Hematopoietic multipotent progenitor cell treated with erythropoietin and hydrocortisone succinate and interleukin-3 and kit ligand, for 15 days (in vitro differentiated cells): ENCODE results near the gene ATPAF1.

Experiments
- DNase-seq: peaks from one replicate; pipeline ENCODE4 v3.0.0-alpha.2; 2015; ENCODE audit warnings: low spot score

Gene ATPAF1

GRCh38 chr1:46650491-46650890 is 17.7 kb downstream of the ATPAF1 start:
- no peak for DNase-seq

GRCh38 chr1:46649764-46650163 is 18.4 kb downstream of the ATPAF1 start:
- DNase-seq: no peak

- DNase-seq: no peak
Measured at GRCh38 chr1:46647611-46648010, 20.6 kb downstream of the ATPAF1 start.

GRCh38 chr1:46646844-46647243 is 21.3 kb downstream of the ATPAF1 start:
- DNase-seq: no peak

GRCh38 chr1:46646331-46646730 is 21.8 kb downstream of the ATPAF1 start:
- DNase-seq: no peak

GRCh38 chr1:46645815-46646214 is 22.3 kb downstream of the ATPAF1 start:
- DNase-seq: no peak

- DNase-seq: no peak
Measured at GRCh38 chr1:46643368-46643775, 24.8 kb downstream of the ATPAF1 start.

- no peak for DNase-seq
Measured at GRCh38 chr1:46642115-46642680, 26.0 kb downstream of the ATPAF1 start.

- DNase-seq: no peak
Measured at GRCh38 chr1:46639547-46639946, 28.6 kb downstream of the ATPAF1 start.

GRCh38 chr1:46638921-46639320 is 29.2 kb downstream of the ATPAF1 start:
- DNase-seq: no peak

GRCh38 chr1:46637444-46638083 is 30.6 kb downstream of the ATPAF1 start:
- DNase-seq: no peak

GRCh38 chr1:46635205-46635604 is 33.0 kb downstream of the ATPAF1 start:
- DNase-seq: no peak

GRCh38 chr1:46630719-46631118 is 37.4 kb downstream of the ATPAF1 start:
- DNase-seq: no peak

GRCh38 chr1:46623743-46624644 is 44.2 kb downstream of the ATPAF1 start:
- no peak for DNase-seq

- DNase-seq: peak; percentile 66
Measured at GRCh38 chr1:46622344-46622743, 45.8 kb downstream of the ATPAF1 start.

- DNase-seq: no peak
Measured at GRCh38 chr1:46621930-46622329, 46.2 kb downstream of the ATPAF1 start.

- DNase-seq: no peak
Measured at GRCh38 chr1:46619656-46620258, 48.4 kb downstream of the ATPAF1 start.

GRCh38 chr1:46618754-46619415 is 49.3 kb downstream of the ATPAF1 start:
- no peak for DNase-seq

- DNase-seq: no peak
Measured at GRCh38 chr1:46617833-46618232, 50.3 kb downstream of the ATPAF1 start.

- no peak for DNase-seq
Measured at GRCh38 chr1:46617108-46617800, 50.9 kb downstream of the ATPAF1 start.

GRCh38 chr1:46616277-46617107 is 51.7 kb downstream of the ATPAF1 start, which contains the start of gene MOB3C:
Gene MOB3C (minus strand): TSS chr1:46616811. CDS start chr1:46613321, 3,490 bp downstream.
- peak; percentile 59 for DNase-seq
